ENCODE data around the gene MAPK8. TPM values are rescaled to one million over a fixed set of nuclear protein-coding genes. Genes with fewer than 3 reads are reported as not detected.

MAPK8 gene
- polyA plus RNA-seq, 1 of the 3 experiments (the other 2 are of a cell fraction): 26.4 TPM

- TF ChIP-seq, protein P1, sequence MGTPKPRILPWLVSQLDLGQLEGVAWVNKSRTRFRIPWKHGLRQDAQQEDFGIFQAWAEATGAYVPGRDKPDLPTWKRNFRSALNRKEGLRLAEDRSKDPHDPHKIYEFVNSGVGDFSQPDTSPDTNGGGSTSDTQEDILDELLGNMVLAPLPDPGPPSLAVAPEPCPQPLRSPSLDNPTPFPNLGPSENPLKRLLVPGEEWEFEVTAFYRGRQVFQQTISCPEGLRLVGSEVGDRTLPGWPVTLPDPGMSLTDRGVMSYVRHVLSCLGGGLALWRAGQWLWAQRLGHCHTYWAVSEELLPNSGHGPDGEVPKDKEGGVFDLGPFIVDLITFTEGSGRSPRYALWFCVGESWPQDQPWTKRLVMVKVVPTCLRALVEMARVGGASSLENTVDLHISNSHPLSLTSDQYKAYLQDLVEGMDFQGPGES (IDR thresholded peaks at IDR 0.05; ENCODE audit: low read depth, low read length): no peak
- no peak for TF ChIP-seq RXRA (IDR thresholded peaks at IDR 0.05; ENCODE audit: borderline replicate concordance, low read depth)
Measured at GRCh38 chr10:48431871-48432270, 125.4 kb downstream of the MAPK8 start (continued).

DNA sequence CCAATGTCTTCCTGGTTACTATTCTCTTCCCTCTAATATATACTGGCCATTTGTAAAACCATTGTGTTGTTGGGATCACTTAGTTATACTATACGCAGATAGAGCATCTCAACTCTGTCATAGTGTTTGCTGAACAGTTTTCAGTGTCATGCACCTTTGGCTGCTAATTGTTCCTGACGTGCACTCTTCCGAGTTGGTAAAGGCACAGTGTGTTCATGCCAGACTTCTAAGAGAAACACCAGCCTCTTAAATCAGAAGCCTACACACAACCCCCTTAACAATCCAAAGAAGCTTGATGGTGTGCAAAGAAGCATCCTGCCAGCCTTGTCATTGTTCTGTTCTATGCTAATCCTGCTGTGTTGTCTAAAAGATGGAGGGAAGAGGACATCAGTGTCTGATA, 131.1 kb downstream of the MAPK8 start:
- no peak overlapping the region for H3K4me3 ChIP-seq (ENCODE audit: low read depth in 2 of 2, low read length in 1 of 2)
- no peaks in the 10 kb centered on the region for H3K27me3 ChIP-seq (ENCODE audit: insufficient read depth)
- peaks cover 28 to 50% of the 10 kb centered on the region in 2 experiments for H3K36me3 ChIP-seq (replicated peaks in 1 of 2; ENCODE audit: control insufficient read depth in 1 of 2, insufficient read depth in 2 of 2, low read length in 1 of 2)
- 0 out of 2 replicates have a peak, but pooled peaks cover 4% of the 10 kb centered on the region for H3K9me2 ChIP-seq
- H4K20me1 ChIP-seq (ENCODE audit: insufficient read depth): 0 out of 2 replicates have a peak, but pooled peaks cover 4% of the 10 kb centered on the region
- peaks cover 0 to 4% of the 10 kb centered on the region in 2 experiments; a peak in 3 of 4 replicates for H3K4me1 ChIP-seq (ENCODE audit: control insufficient read depth in 1 of 2, insufficient read depth in 2 of 2, low read depth in 1 of 2, low read length in 1 of 2)
- no peaks in the 10 kb centered on the region for H3K9me3 ChIP-seq
- no peak for TF ChIP-seq FOXJ3 (CRISPR knock-in tag; IDR thresholded peaks at IDR 0.05)
- no peak for TF ChIP-seq CTCF (IDR thresholded peaks at IDR 0.05)
- no peak for TF ChIP-seq NRF1 (IDR thresholded peaks at IDR 0.05; ENCODE audit: low read depth, low read length)
- no peak for TF ChIP-seq NFIC (IDR thresholded peaks at IDR 0.05; ENCODE audit: borderline replicate concordance)
- no peak for TF ChIP-seq GATA2 (CRISPR knock-in tag; IDR thresholded peaks at IDR 0.05)
- no peak for TF ChIP-seq FOSL2 (IDR thresholded peaks at IDR 0.05; ENCODE audit: borderline replicate concordance, low read depth)
- TF ChIP-seq, protein P1 (IDR thresholded peaks at IDR 0.05; ENCODE audit: low read depth, low read length): no peak
- no peak for TF ChIP-seq EP300 (IDR thresholded peaks at IDR 0.05; ENCODE audit: borderline replicate concordance in 1 of 2, low read depth in 1 of 2, low read length in 1 of 2)
- TF ChIP-seq RCOR1 (IDR thresholded peaks at IDR 0.05; ENCODE audit: low read length): no peak
- no peak for TF ChIP-seq GABPA (IDR thresholded peaks at IDR 0.05; ENCODE audit: low read depth)
- TF ChIP-seq SIN3A (IDR thresholded peaks at IDR 0.05; ENCODE audit: borderline replicate concordance, low read depth, low read length): no peak
- TF ChIP-seq YY1 (IDR thresholded peaks at IDR 0.05; ENCODE audit: low read depth): no peak
- TF ChIP-seq EZH2phosphoT487 (IDR thresholded peaks at IDR 0.05; ENCODE audit: borderline replicate concordance, low read depth): no peak
- TF ChIP-seq ZBTB33 (IDR thresholded peaks at IDR 0.05; ENCODE audit: borderline replicate concordance, low read depth): no peak
- no peak for TF ChIP-seq USF1 (IDR thresholded peaks at IDR 0.05; ENCODE audit: borderline replicate concordance, low read depth)
- no peak for TF ChIP-seq JUND (IDR thresholded peaks at IDR 0.05)
- TF ChIP-seq TEAD4 (IDR thresholded peaks at IDR 0.05; ENCODE audit: borderline replicate concordance, insufficient read depth): no peak
- no peak for TF ChIP-seq RXRA (IDR thresholded peaks at IDR 0.05; ENCODE audit: borderline replicate concordance, low read depth)
- H3F3A ChIP-seq (replicated peaks; ENCODE audit: insufficient read depth): peaks cover 34% of the 10 kb centered on the region
- no peaks in the 10 kb centered on the region for H3K79me2 ChIP-seq (ENCODE audit: insufficient read depth)
- 95% methylated on average over 3 of the region's 3 CpGs for WGBS (ENCODE audit: low lambda C conversion rate)
- DNase-seq: no peak
- H2AFZ ChIP-seq (ENCODE audit: low read depth): no peak overlapping the region
- H3K4me2 ChIP-seq: no peak overlapping the region
- H3K9ac ChIP-seq: no peak overlapping the region
- no peak overlapping the region for H3K27ac ChIP-seq (ENCODE audit: low read depth in 2 of 2, low read length in 1 of 2)
- ChIA-PET POLR2A (no interaction called here), CTCF (interaction anchor here (0.9 to 4.9 kb wide), 5 partner anchors 12 to 219 kb away, joined by 3 to 16 read pairs (median 3); no protein-coding TSS in a partner anchor)
